ENCODE results near the gene TBC1D23.
"Not testable (repeated sequence)": the region's sequence is repeated elsewhere in the genome, so short reads cannot be mapped to it uniquely, and the experiment has no call there.

The TBC1D23 gene

GRCh38 chr3:100271522-100271921 is 10.7 kb downstream of the TBC1D23 start:
- Histone ChIP-seq H3K36me3 (ENCODE audit: control insufficient read depth, low read depth, low read length) (no peaks in the 10 kb centered on the region), H3K9ac (ENCODE audit: low read length) (no peak overlapping the region), H3K4me1 (ENCODE audit: control insufficient read depth, low read depth, low read length) (no peaks in the 10 kb centered on the region), H3K4me3 (ENCODE audit: low read length) (no peak overlapping the region), H3K27me3 (ENCODE audit: control insufficient read depth, insufficient read depth, low read length) (no peaks in the 10 kb centered on the region), H3K27ac (ENCODE audit: low read length) (no peak overlapping the region), H3K9me3 (ENCODE audit: control insufficient read depth, low read depth, low read length) (no peaks in the 10 kb centered on the region)

DNA sequence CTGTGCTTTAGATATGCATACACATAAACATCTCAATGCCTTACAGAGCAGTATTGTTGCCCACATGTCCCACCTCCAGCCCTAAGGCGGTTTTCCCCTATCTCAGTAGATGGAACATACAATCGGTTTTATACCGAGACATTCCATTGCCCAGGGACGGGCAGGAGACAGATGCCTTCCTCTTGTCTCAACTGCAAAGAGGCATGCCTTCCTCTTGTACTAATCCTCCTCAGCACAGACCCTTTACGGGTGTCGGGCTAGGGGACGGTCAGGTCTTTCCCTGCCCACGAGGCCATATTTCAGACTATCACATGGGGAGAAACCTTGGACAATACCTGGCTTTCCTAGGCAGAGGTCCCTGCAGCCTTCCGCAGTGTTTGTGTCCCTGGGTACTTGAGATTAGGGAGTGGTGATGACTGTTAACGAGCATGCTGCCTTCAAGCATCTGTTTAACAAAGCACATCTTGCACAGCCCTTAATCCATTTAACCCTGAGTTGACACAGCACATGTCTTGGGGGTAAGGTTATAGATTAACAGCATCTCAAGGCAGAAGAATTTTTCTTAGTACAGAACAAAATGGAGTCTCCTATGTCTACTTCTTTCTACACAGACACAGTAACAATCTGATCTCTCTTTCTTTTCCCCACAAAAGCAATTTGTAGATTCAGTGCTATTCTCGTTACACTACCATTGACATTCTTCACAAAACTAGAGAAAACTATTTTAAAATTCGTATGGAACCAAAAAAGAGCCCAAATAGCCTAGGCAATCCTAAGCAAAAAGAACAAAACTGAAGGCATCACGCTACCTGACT is 12.2 kb downstream of the TBC1D23 start:
- H3K9me3 ChIP-seq (ENCODE audit: control insufficient read depth, low read depth, low read length); H3K27me3 ChIP-seq (ENCODE audit: control insufficient read depth, insufficient read depth, low read length); H3K36me3 ChIP-seq (ENCODE audit: control insufficient read depth, low read depth, low read length); H3K4me3 ChIP-seq (ENCODE audit: low read length); H3K4me1 ChIP-seq (ENCODE audit: control insufficient read depth, low read depth, low read length); H3K9ac ChIP-seq (ENCODE audit: low read length); H3K27ac ChIP-seq (ENCODE audit: low read length): not testable (repeated sequence)

DNA sequence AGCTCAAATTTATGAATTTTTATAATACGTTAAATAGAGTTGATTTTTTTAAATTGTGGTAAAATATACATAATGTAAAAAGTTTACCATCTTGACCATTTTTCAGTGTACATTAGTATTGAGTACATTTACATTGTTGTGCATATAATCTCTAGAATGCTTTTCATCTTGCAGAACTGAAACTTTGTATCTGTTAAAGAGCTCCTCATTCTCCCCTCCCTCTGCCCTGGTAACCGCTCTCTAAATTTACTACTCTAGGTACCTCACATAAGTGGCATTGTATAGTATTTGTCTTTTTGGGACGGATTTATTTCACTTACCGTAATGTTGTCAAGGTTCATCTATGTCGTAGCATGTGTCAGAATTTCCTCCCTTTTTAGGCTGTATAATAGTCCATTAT is 13.6 kb downstream of the TBC1D23 start:
- no peaks in the 10 kb centered on the region for H3K27me3 ChIP-seq (ENCODE audit: control insufficient read depth, insufficient read depth, low read length)
- no peak overlapping the region for H3K27ac ChIP-seq (ENCODE audit: low read length)
- no peak overlapping the region for H3K4me3 ChIP-seq (ENCODE audit: low read length)
- no peak overlapping the region for H3K9ac ChIP-seq (ENCODE audit: low read length)
- no peaks in the 10 kb centered on the region for H3K9me3 ChIP-seq (ENCODE audit: control insufficient read depth, low read depth, low read length)
- no peaks in the 10 kb centered on the region for H3K36me3 ChIP-seq (ENCODE audit: control insufficient read depth, low read depth, low read length)
- H3K4me1 ChIP-seq (ENCODE audit: control insufficient read depth, low read depth, low read length) = peaks cover 4% of the 10 kb centered on the region

DNA sequence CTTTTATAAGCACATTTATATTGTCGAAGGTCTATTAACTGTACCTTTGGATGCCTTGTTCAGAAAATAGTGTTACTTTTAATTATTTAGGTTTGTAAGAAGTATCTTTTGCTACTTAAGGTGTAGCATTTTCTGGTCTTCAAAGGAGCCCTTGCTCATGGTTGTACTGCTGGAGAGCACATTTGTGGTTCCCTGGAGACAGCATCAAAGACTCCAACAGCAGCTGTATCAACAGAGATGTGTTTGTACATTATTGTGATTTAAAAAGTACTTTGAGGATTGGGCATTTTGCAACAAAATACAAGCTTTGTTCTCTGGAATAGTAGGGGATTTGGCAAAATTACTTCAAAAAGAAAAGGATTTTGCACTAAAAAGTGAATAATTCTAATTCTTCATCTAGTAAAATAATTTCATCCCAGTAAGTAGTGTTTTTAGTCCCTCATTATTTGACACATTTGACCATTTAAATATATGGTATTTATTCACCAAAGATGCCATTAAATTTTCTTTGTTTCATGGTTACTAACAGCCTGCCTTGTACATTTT is 16.5 kb downstream of the TBC1D23 start:
- Histone ChIP-seq H3K27me3 (ENCODE audit: control insufficient read depth, insufficient read depth, low read length) (no peaks in the 10 kb centered on the region), H3K9ac (ENCODE audit: low read length) (no peak overlapping the region), H3K9me3 (ENCODE audit: control insufficient read depth, low read depth, low read length) (no peaks in the 10 kb centered on the region), H3K4me1 (ENCODE audit: control insufficient read depth, low read depth, low read length) (peaks cover 4% of the 10 kb centered on the region), H3K27ac (ENCODE audit: low read length) (no peak overlapping the region), H3K4me3 (ENCODE audit: low read length) (no peak overlapping the region), H3K36me3 (ENCODE audit: control insufficient read depth, low read depth, low read length) (peaks cover 2% of the 10 kb centered on the region)

DNA sequence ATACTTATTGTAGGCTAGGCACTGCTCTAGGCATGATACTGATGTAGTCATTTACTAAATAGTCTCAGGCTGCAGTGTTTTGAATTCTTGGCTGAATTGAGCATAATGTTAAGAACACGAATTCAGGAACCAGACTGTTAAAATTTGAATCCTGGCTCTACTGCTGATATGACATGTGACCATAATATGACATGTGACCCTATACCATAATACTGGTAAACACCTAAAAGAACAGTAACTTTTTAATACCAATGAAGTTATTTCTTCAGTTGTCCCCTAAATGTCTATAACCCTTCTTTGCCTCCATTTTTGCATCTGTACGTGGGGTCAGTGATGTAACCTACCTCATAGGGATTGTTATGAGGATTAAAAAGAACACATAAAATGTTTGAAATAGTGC is 18.1 kb downstream of the TBC1D23 start:
- H3K9me3 ChIP-seq (ENCODE audit: control insufficient read depth, low read depth, low read length) = no peaks in the 10 kb centered on the region
- peaks cover 2% of the 10 kb centered on the region for H3K36me3 ChIP-seq (ENCODE audit: control insufficient read depth, low read depth, low read length)
- no peak overlapping the region for H3K4me3 ChIP-seq (ENCODE audit: low read length)
- H3K27me3 ChIP-seq (ENCODE audit: control insufficient read depth, insufficient read depth, low read length) = no peaks in the 10 kb centered on the region
- H3K4me1 ChIP-seq (ENCODE audit: control insufficient read depth, low read depth, low read length) = peaks cover 4% of the 10 kb centered on the region
- H3K9ac ChIP-seq (ENCODE audit: low read length) = no peak overlapping the region
- no peak overlapping the region for H3K27ac ChIP-seq (ENCODE audit: low read length)

DNA sequence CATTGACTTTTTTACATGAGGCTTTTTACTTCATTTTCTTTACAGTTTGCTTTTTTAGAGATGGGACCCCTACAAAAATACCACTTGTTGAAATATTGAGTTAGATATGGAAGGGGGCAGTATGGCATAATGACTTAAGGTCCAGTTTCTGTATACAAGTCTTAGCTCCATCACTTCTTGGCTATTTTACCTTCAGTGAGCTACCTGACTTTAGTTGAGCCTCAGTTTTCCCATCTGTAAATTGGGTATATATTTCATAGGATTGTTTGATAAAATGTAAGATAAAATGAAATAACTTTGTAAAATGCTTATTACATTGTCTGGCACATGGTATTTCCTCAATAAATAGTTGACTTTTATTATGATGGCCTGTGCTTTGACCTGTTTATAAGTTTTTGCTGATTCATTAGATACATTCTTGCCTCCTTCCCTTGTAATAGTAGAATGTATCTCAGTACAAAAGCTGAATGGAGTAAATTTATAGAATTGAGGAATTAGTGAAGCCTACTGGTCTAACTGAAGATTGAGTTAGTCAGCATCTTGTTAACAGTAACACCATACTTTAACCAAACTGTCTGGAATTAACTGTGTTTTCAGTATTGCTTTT is 27.6 kb downstream of the TBC1D23 start:
- H3K27ac ChIP-seq (ENCODE audit: low read length) = no peak overlapping the region
- H3K4me1 ChIP-seq (ENCODE audit: control insufficient read depth, low read depth, low read length) = no peaks in the 10 kb centered on the region
- H3K9me3 ChIP-seq (ENCODE audit: control insufficient read depth, low read depth, low read length) = no peaks in the 10 kb centered on the region
- no peak overlapping the region for H3K9ac ChIP-seq (ENCODE audit: low read length)
- no peak overlapping the region for H3K4me3 ChIP-seq (ENCODE audit: low read length)
- H3K36me3 ChIP-seq (ENCODE audit: control insufficient read depth, low read depth, low read length) = no peaks in the 10 kb centered on the region
- H3K27me3 ChIP-seq (ENCODE audit: control insufficient read depth, insufficient read depth, low read length) = no peaks in the 10 kb centered on the region

DNA sequence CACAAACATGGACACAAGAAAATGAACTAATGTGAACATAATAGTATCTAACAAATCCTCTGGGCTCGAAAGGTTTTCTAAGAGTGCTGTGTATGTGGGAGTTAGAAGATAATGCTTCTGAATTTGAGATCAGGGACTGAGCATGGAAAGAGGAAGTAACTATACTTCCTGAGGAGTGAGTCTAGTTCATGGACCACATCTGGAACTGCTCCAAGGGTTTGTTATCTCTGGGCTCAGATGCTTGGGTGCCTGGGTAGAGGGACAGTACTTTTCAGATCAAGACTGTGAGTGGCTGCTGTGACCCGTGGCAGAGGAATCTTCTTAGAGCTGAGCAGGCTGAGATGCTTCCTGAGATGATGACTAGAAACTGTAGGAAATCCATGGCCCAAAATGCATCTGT is 28.5 kb downstream of the TBC1D23 start:
- no peaks in the 10 kb centered on the region for H3K27me3 ChIP-seq (ENCODE audit: control insufficient read depth, insufficient read depth, low read length)
- no peaks in the 10 kb centered on the region for H3K4me1 ChIP-seq (ENCODE audit: control insufficient read depth, low read depth, low read length)
- H3K9me3 ChIP-seq (ENCODE audit: control insufficient read depth, low read depth, low read length) = no peaks in the 10 kb centered on the region
- H3K9ac ChIP-seq (ENCODE audit: low read length) = no peak overlapping the region
- no peak overlapping the region for H3K4me3 ChIP-seq (ENCODE audit: low read length)
- H3K27ac ChIP-seq (ENCODE audit: low read length) = no peak overlapping the region
- H3K36me3 ChIP-seq (ENCODE audit: control insufficient read depth, low read depth, low read length) = no peaks in the 10 kb centered on the region

GRCh38 chr3:100295089-100295488 is 34.3 kb downstream of the TBC1D23 start:
- peaks cover 6% of the 10 kb centered on the region for H3K36me3 ChIP-seq (ENCODE audit: control insufficient read depth, low read depth, low read length)
- no peaks in the 10 kb centered on the region for H3K27me3 ChIP-seq (ENCODE audit: control insufficient read depth, insufficient read depth, low read length)
- no peak overlapping the region for H3K27ac ChIP-seq (ENCODE audit: low read length)
- H3K4me1 ChIP-seq (ENCODE audit: control insufficient read depth, low read depth, low read length) = no peaks in the 10 kb centered on the region
- no peak overlapping the region for H3K9ac ChIP-seq (ENCODE audit: low read length)
- no peak overlapping the region for H3K4me3 ChIP-seq (ENCODE audit: low read length)
- no peaks in the 10 kb centered on the region for H3K9me3 ChIP-seq (ENCODE audit: control insufficient read depth, low read depth, low read length)

DNA sequence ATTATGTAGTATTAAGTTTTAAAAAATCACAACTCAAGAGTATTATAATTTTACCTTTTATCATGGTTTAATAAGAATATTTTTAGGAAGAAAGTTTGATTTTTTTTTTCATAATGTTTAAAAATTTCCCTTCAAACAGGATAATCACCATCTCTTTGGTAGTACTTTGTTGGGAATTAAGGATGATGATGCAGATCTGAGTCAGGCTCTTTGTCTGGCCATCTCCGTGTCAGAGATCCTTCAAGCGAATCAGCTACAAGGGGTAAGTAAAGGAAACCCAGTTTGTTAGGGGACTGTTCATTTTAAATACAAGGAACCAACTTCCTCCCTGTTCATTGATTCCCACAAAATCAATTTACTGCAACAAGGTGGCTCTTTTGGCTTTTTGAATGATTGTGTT is 37.0 kb downstream of the TBC1D23 start:
- H3K36me3 ChIP-seq (ENCODE audit: control insufficient read depth, low read depth, low read length) = peaks cover 6% of the 10 kb centered on the region
- no peaks in the 10 kb centered on the region for H3K27me3 ChIP-seq (ENCODE audit: control insufficient read depth, insufficient read depth, low read length)

GRCh38 chr3:100299016-100299415 is 38.2 kb downstream of the TBC1D23 start:
- no peaks in the 10 kb centered on the region for H3K4me1 ChIP-seq (ENCODE audit: control insufficient read depth, low read depth, low read length)
- H3K9ac ChIP-seq (ENCODE audit: low read length) = no peak overlapping the region
- H3K36me3 ChIP-seq (ENCODE audit: control insufficient read depth, low read depth, low read length) = peaks cover 6% of the 10 kb centered on the region
- H3K9me3 ChIP-seq (ENCODE audit: control insufficient read depth, low read depth, low read length) = no peaks in the 10 kb centered on the region
- H3K4me3 ChIP-seq (ENCODE audit: low read length) = no peak overlapping the region
- H3K27me3 ChIP-seq (ENCODE audit: control insufficient read depth, insufficient read depth, low read length) = no peaks in the 10 kb centered on the region
- no peak overlapping the region for H3K27ac ChIP-seq (ENCODE audit: low read length)

More for the DNA sequence above, 37.0 kb downstream of the TBC1D23 start:
- Histone ChIP-seq H3K4me3 (ENCODE audit: low read length) (no peak overlapping the region), H3K4me1 (ENCODE audit: control insufficient read depth, low read depth, low read length) (no peaks in the 10 kb centered on the region), H3K27ac (ENCODE audit: low read length) (no peak overlapping the region), H3K9ac (ENCODE audit: low read length) (no peak overlapping the region), H3K9me3 (ENCODE audit: control insufficient read depth, low read depth, low read length) (no peaks in the 10 kb centered on the region)

DNA sequence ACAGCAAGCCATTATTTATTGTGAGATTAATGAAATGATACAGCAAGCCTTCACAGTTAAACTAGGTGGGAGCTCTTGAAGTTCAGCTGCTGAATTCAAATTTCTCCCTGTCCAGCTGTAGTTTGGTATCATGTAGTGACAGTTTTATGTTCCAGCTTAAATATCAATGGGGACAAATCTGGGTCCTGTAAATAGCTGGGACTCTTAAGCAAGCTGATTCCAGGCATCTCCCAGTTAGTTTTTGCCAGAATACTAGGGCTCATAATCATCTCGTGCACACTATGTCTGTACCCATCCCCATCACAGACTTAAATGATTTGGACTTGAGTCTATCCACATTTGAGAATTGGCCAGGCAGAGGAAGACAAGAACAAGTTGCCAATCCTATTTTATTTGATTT is 45.9 kb downstream of the TBC1D23 start:
- H3K27me3 ChIP-seq (ENCODE audit: control insufficient read depth, insufficient read depth, low read length) = no peaks in the 10 kb centered on the region
- no peak overlapping the region for H3K9ac ChIP-seq (ENCODE audit: low read length)
- H3K36me3 ChIP-seq (ENCODE audit: control insufficient read depth, low read depth, low read length) = peaks cover 15% of the 10 kb centered on the region
- H3K27ac ChIP-seq (ENCODE audit: low read length) = no peak overlapping the region
- no peaks in the 10 kb centered on the region for H3K9me3 ChIP-seq (ENCODE audit: control insufficient read depth, low read depth, low read length)
- H3K4me3 ChIP-seq (ENCODE audit: low read length) = no peak overlapping the region
- no peaks in the 10 kb centered on the region for H3K4me1 ChIP-seq (ENCODE audit: control insufficient read depth, low read depth, low read length)

All from iPS-18a (cell line).